NCI-H1092 (cell line): Measurements from ENCODE around the gene SKI.

Source experiments
- DNase-seq: peaks from one replicate; lab custom pipeline; 2025; lab: John Stamatoyannopoulos, UW

Gene SKI

GRCh38 chr1:2274929-2275475 is 46.9 kb downstream of the SKI start:
- no peak for DNase-seq

GRCh38 chr1:2275796-2276536 is 47.8 kb downstream of the SKI start:
- DNase-seq, result no peak

- DNase-seq, result no peak
These were observed 48.9 kb downstream of the SKI start for GRCh38 chr1:2276803-2277580.

GRCh38 chr1:2277741-2278488 is 49.8 kb downstream of the SKI start:
- DNase-seq, result no peak

GRCh38 chr1:2278591-2279209 is 50.6 kb downstream of the SKI start:
- DNase-seq, result no peak

- DNase-seq, result no peak
These were observed 51.1 kb downstream of the SKI start for GRCh38 chr1:2279210-2279639.

GRCh38 chr1:2279817-2280216 is 51.7 kb downstream of the SKI start:
- no peak for DNase-seq

- no peak for DNase-seq
These were observed 54.6 kb downstream of the SKI start for GRCh38 chr1:2282556-2283270.

- no peak for DNase-seq
These were observed 55.4 kb downstream of the SKI start for GRCh38 chr1:2283371-2283990.

- DNase-seq, result no peak
These were observed 56.1 kb downstream of the SKI start for GRCh38 chr1:2283991-2284895.

- DNase-seq, result no peak
These were observed 56.8 kb downstream of the SKI start for GRCh38 chr1:2284932-2285331.

- DNase-seq, result no peak
These were observed 58.8 kb downstream of the SKI start for GRCh38 chr1:2286923-2287322.

GRCh38 chr1:2287649-2288048 is 59.5 kb downstream of the SKI start:
- DNase-seq, result no peak

- DNase-seq, result no peak
These were observed 60.2 kb downstream of the SKI start for GRCh38 chr1:2288311-2288710.

- no peak for DNase-seq
These were observed 60.9 kb downstream of the SKI start for GRCh38 chr1:2288816-2289536.

GRCh38 chr1:2289607-2290006 is 61.5 kb downstream of the SKI start:
- no peak for DNase-seq

- DNase-seq, result no peak
These were observed 62.1 kb downstream of the SKI start for GRCh38 chr1:2290171-2290578.

- DNase-seq, result no peak
These were observed 62.7 kb downstream of the SKI start for GRCh38 chr1:2290595-2291510.
